Fibroblast of mammary gland (primary cell): Measurements from ENCODE around the gene PPP2R5C.
A peak's percentile ranks its signal among the peaks of the same experiment; 100 is the strongest.
"Not testable (repeated sequence)": the region's sequence is repeated elsewhere in the genome, so short reads cannot be mapped to it uniquely, and the experiment has no call there.

Experiments
- DNase-seq: peaks from one replicate; pipeline ENCODE4 v3.0.0-alpha.2; 2010; ENCODE audit warnings: low read depth
- H3K4me3 ChIP-seq: 2 replicates; pipeline ENCODE4 v1.5.1; 2011; ENCODE audit warnings: low read depth, mild to moderate bottlenecking, low read length, moderate library complexity; ENCODE audit not compliant: control insufficient read depth
- TF ChIP-seq, protein P1 (sequence below): conservative IDR thresholded peaks from 2 replicates; pipeline ENCODE4 v1.5.1; 2011; ENCODE audit warnings: low read depth, low read length, inconsistent platforms; ENCODE audit not compliant: control insufficient read depth, insufficient read depth

The PPP2R5C gene

DNA sequence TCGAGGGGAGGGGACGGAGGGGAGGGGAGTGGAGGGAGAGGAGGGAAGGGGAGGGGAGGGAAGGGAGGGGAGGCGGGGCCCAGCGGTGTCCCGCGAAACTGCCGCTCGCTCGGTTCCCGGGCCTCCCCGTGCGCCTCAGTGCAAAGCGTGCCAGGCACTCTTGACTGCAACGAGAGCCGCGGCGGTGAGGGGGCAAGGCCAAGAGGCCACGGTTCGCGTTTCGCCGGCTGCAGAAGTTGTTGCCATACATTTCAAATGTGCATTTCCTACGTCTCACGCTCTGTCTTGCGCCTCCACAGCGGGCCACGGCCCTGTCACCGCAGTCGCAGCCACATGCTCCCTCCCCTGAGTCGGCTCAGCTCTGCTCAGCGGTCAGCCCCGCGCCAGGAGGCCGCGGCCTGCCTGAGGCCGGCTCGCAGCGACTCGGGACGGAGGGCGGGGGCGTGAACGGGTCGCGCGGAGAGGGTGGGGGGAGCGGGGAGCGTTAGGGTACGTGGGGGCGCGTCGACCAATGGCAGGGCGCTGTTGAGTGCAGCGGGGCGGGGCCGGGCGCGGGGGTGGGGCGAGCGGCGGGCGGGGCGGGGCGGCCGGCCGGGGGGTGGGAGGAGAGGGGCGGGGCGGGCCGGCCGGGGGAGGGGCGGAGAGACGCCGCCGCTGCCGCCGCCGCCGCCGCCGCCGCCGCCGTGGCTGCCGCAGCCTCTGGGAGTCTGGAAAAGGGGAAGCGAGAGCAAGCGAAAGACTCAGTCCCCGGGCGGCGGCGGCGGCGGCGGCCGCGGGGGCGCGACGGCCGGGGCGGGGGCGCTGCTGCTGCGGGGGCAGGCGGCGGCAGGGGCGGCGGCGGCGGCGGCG lies at the start of gene PPP2R5C:
PPP2R5C (plus strand) TSS at position 678 of the 849 bp plus-strand sequence. CDS start 185 bp downstream, outside the sequence.
- DNase-seq = peak; percentile 82
- TF ChIP-seq, protein P1, sequence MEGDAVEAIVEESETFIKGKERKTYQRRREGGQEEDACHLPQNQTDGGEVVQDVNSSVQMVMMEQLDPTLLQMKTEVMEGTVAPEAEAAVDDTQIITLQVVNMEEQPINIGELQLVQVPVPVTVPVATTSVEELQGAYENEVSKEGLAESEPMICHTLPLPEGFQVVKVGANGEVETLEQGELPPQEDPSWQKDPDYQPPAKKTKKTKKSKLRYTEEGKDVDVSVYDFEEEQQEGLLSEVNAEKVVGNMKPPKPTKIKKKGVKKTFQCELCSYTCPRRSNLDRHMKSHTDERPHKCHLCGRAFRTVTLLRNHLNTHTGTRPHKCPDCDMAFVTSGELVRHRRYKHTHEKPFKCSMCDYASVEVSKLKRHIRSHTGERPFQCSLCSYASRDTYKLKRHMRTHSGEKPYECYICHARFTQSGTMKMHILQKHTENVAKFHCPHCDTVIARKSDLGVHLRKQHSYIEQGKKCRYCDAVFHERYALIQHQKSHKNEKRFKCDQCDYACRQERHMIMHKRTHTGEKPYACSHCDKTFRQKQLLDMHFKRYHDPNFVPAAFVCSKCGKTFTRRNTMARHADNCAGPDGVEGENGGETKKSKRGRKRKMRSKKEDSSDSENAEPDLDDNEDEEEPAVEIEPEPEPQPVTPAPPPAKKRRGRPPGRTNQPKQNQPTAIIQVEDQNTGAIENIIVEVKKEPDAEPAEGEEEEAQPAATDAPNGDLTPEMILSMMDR = no peak
- peak within 1 kb of the TSS; percentile 70 for H3K4me3 ChIP-seq

DNA sequence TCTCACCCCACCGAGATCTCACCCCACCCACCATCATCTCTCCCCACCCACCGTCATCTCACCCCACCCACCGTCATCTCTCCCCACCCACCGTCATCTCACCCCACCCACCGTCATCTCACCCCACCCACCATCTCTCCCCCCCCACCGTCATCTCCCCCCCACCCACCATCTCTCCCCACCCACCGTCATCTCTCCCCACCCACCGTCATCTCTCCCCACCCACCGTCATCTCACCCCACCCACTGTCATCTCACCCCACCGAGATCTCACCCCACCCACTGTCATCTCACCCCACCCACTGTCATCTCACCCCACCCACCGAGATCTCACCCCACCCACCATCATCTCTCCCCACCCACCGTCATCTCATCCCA lies 49.7 kb upstream of the PPP2R5C start:
- DNase-seq, H3K4me3 ChIP-seq: not testable (repeated sequence)

DNA sequence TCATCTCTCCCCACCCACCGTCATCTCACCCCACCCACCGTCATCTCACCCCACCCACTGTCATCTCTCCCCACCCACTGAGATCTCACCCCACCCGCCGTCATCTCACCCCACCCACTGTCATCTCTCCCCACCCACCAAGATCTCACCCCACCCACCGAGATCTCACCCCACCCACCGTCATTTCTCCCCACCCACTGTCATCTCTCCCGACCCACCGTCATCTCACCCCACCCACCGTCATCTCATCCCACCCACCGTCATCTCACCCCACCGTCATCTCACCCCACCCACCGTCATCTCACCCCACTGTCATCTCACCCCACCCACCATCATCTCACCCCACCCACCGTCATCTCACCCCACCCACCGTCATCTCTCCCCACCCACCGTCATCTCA lies 49.2 kb upstream of the PPP2R5C start:
- not testable (repeated sequence) for DNase-seq, H3K4me3 ChIP-seq

DNA sequence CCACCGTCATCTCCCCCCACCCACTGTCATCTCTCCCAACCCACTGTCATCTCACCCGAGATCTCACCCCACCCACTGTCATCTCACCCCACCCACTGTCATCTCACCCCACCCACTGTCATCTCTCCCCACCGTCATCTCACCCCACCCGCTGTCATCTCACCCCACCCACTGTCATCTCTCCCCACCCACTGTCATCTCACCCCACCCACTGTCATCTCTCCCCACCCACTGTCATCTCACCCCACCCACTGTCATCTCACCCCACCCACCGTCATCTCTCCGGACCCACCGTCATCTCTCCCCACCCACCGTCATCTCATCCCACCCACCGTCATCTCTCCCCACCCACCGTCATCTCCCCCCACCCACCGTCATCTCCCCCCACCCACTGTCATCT lies 48.4 kb upstream of the PPP2R5C start:
- not testable (repeated sequence) for H3K4me3 ChIP-seq, DNase-seq

GRCh38 chr14:101713621-101714349 lies 47.7 kb upstream of the PPP2R5C start:
- DNase-seq = no peak

DNA sequence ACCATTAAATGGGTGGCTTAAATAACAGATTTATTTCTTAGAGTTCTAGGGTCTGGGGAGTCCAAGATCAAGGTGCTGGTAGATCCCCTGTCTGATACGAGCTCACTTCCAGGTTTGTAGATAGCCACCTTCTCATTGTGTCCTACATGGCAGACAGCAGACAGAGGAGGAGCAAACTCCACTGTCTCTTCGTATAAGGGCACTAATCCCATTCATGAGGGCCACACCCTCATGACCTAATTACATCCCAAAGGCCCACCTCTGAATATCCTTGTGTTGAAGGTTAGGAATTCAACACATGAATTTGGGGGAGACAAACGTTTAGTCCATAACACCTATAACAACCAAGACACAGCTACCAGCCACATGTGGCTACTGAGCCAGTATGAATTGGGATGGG lies 47.1 kb upstream of the PPP2R5C start:
- DNase-seq = no peak

More at GRCh38 chr14:101713621-101714349, 47.7 kb upstream of the PPP2R5C start:
- TF ChIP-seq, protein P1 = no peak
- no peak overlapping the region for H3K4me3 ChIP-seq

GRCh38 chr14:101715210-101716076 lies 46.1 kb upstream of the PPP2R5C start:
- no peak for DNase-seq
- TF ChIP-seq, protein P1 = no peak
- H3K4me3 ChIP-seq = no peak overlapping the region

More for the DNA sequence above, 47.1 kb upstream of the PPP2R5C start:
- H3K4me3 ChIP-seq = no peak overlapping the region
- TF ChIP-seq, protein P1 = no peak
